OCI-LY1 (cell line): ENCODE data around the gene SLC25A21.

Experiments used
- CTCF ChIP-seq: fragments of 200-600 bp; sonication (generic), shearing (Covaris generic); IDR thresholded peaks from 2 replicates; pipeline ENCODE4 v1.5.1; 2017; ENCODE audit warnings: mild to moderate bottlenecking, antibody characterized with exemption, low read length, moderate library complexity, mixed read lengths
- EZH2 ChIP-seq: fragments of 200-600 bp; sonication (generic), shearing (Covaris generic); IDR thresholded peaks from 2 replicates; pipeline ENCODE4 v1.8.0; 2017; ENCODE audit warnings: borderline replicate concordance, mixed run types, mild to moderate bottlenecking, antibody characterized with exemption, low read length, moderate library complexity, mixed read lengths

- TF ChIP-seq CTCF (no peak), EZH2 (no peak)
These were observed 6.6 kb downstream of the SLC25A21 start for GRCh38 chr14:37165794-37166193.
